Activated T-helper 17 cell treated with anti-CD3 and anti-CD28 coated beads, Interleukin-2, amount 50 U/mL, for 72 hours (primary cell): ENCODE measurements around the gene GPC3. TPM values are rescaled to one million over a fixed set of nuclear protein-coding genes. Genes with fewer than 3 reads are reported as not detected.

Experiments
- ATAC-seq: fragments of 150-1000 bp; cut with Tn5 transposase; replicated peaks from 2 replicates; pipeline ENCODE4 v1.10.0; 2021; ENCODE audit warnings: mild to moderate bottlenecking, moderate library complexity
- H3K27ac Mint-ChIP-seq: one replicate; pipeline ENCODE4 v1.8.0; 2022; ENCODE audit warnings: mixed read lengths
- H3K27me3 Mint-ChIP-seq: one replicate; pipeline ENCODE4 v1.8.0; 2022; ENCODE audit warnings: mixed read lengths
- H3K36me3 Mint-ChIP-seq: one replicate; pipeline ENCODE4 v1.8.0; 2022; ENCODE audit warnings: low read depth, mild to moderate bottlenecking, mixed read lengths
- H3K4me1 Mint-ChIP-seq: one replicate; pipeline ENCODE4 v1.8.0; 2022; ENCODE audit warnings: mixed read lengths
- H3K4me3 Mint-ChIP-seq: one replicate; pipeline ENCODE4 v1.8.0; 2022; ENCODE audit warnings: mild to moderate bottlenecking, mixed read lengths
- H3K9me3 Mint-ChIP-seq: one replicate; pipeline ENCODE4 v1.8.0; 2022; ENCODE audit warnings: mixed read lengths
- total RNA-seq, 2 donors: library from RNA; stranded (reverse); gene quantifications; one replicate each; pipeline ENCODE4 v1.2.3, GENCODE V29; 2022

The GPC3 gene
- total RNA-seq, 2 donors from 2014 or later: 0.15 TPM; not detected in 1

- Mint-ChIP-seq H3K4me1 (no peaks in the 10 kb centered on the region), H3K4me3 (no peak overlapping the region), H3K27ac (no peak overlapping the region)
These were observed 429.5 kb downstream of the GPC3 start for GRCh38 chrX:133555782-133556458.

GRCh38 chrX:133550665-133551485 is 434.5 kb downstream of the GPC3 start:
- Mint-ChIP-seq H3K4me1 (no peaks in the 10 kb centered on the region), H3K4me3 (no peak overlapping the region), H3K27me3 (no peaks in the 10 kb centered on the region), H3K9me3 (peaks cover 5% of the 10 kb centered on the region), H3K27ac (no peak overlapping the region), H3K36me3 (no peaks in the 10 kb centered on the region)
- ATAC-seq: no peak

More at GRCh38 chrX:133555782-133556458, 429.5 kb downstream of the GPC3 start:
- Mint-ChIP-seq H3K36me3 (no peaks in the 10 kb centered on the region), H3K9me3 (peaks cover 5% of the 10 kb centered on the region), H3K27me3 (no peaks in the 10 kb centered on the region)
- ATAC-seq: no peak

GRCh38 chrX:133549295-133549933 is 436.0 kb downstream of the GPC3 start:
- Mint-ChIP-seq H3K36me3 (no peaks in the 10 kb centered on the region), H3K4me3 (no peak overlapping the region), H3K27ac (no peak overlapping the region), H3K27me3 (no peaks in the 10 kb centered on the region), H3K4me1 (no peaks in the 10 kb centered on the region), H3K9me3 (no peaks in the 10 kb centered on the region)
- ATAC-seq: no peak

GRCh38 chrX:133546441-133546840 is 439.0 kb downstream of the GPC3 start:
- Mint-ChIP-seq H3K27me3 (no peaks in the 10 kb centered on the region), H3K4me1 (no peaks in the 10 kb centered on the region), H3K27ac (no peak overlapping the region), H3K9me3 (no peaks in the 10 kb centered on the region), H3K36me3 (no peaks in the 10 kb centered on the region), H3K4me3 (no peak overlapping the region)
- no peak for ATAC-seq

- H3K36me3 Mint-ChIP-seq: no peaks in the 10 kb centered on the region
- H3K27me3 Mint-ChIP-seq: no peaks in the 10 kb centered on the region
- ATAC-seq: no peak
- H3K27ac Mint-ChIP-seq: no peak overlapping the region
- H3K4me1 Mint-ChIP-seq: no peaks in the 10 kb centered on the region
- no peaks in the 10 kb centered on the region for H3K9me3 Mint-ChIP-seq
- H3K4me3 Mint-ChIP-seq: no peak overlapping the region
These were observed 440.6 kb downstream of the GPC3 start for GRCh38 chrX:133544778-133545177.

GRCh38 chrX:133544115-133544514 is 441.3 kb downstream of the GPC3 start:
- Mint-ChIP-seq H3K36me3 (no peaks in the 10 kb centered on the region), H3K4me1 (no peaks in the 10 kb centered on the region), H3K9me3 (no peaks in the 10 kb centered on the region), H3K4me3 (no peak overlapping the region), H3K27me3 (no peaks in the 10 kb centered on the region), H3K27ac (no peak overlapping the region)
- ATAC-seq: no peak

- Mint-ChIP-seq H3K27me3 (no peaks in the 10 kb centered on the region), H3K9me3 (no peaks in the 10 kb centered on the region), H3K36me3 (no peaks in the 10 kb centered on the region), H3K4me1 (no peaks in the 10 kb centered on the region), H3K27ac (no peak overlapping the region), H3K4me3 (no peak overlapping the region)
- no peak for ATAC-seq
These were observed 441.7 kb downstream of the GPC3 start for GRCh38 chrX:133543654-133544053.

- Mint-ChIP-seq H3K27ac (no peak overlapping the region), H3K36me3 (no peaks in the 10 kb centered on the region), H3K9me3 (no peaks in the 10 kb centered on the region), H3K4me1 (no peaks in the 10 kb centered on the region), H3K27me3 (no peaks in the 10 kb centered on the region), H3K4me3 (no peak overlapping the region)
- ATAC-seq: no peak
These were observed 442.9 kb downstream of the GPC3 start for GRCh38 chrX:133542476-133542875.

GRCh38 chrX:133541021-133541420 is 444.4 kb downstream of the GPC3 start:
- no peak for ATAC-seq
- Mint-ChIP-seq H3K4me1 (no peaks in the 10 kb centered on the region), H3K27me3 (no peaks in the 10 kb centered on the region), H3K4me3 (no peak overlapping the region), H3K9me3 (no peaks in the 10 kb centered on the region), H3K27ac (no peak overlapping the region), H3K36me3 (no peaks in the 10 kb centered on the region)

- Mint-ChIP-seq H3K4me1 (no peaks in the 10 kb centered on the region), H3K27ac (no peak overlapping the region), H3K4me3 (no peak overlapping the region), H3K9me3 (no peaks in the 10 kb centered on the region), H3K36me3 (no peaks in the 10 kb centered on the region), H3K27me3 (no peaks in the 10 kb centered on the region)
- no peak for ATAC-seq
These were observed 447.2 kb downstream of the GPC3 start for GRCh38 chrX:133538148-133538547.

- no peak overlapping the region for H3K27ac Mint-ChIP-seq
- ATAC-seq: no peak
- no peaks in the 10 kb centered on the region for H3K27me3 Mint-ChIP-seq
- no peaks in the 10 kb centered on the region for H3K9me3 Mint-ChIP-seq
- no peaks in the 10 kb centered on the region for H3K4me1 Mint-ChIP-seq
- no peak overlapping the region for H3K4me3 Mint-ChIP-seq
- H3K36me3 Mint-ChIP-seq: no peaks in the 10 kb centered on the region
These were observed 448.3 kb downstream of the GPC3 start for GRCh38 chrX:133537142-133537541.

GRCh38 chrX:133535066-133535465 is 450.3 kb downstream of the GPC3 start:
- H3K27ac Mint-ChIP-seq: no peak overlapping the region
- H3K9me3 Mint-ChIP-seq: no peaks in the 10 kb centered on the region
- H3K27me3 Mint-ChIP-seq: no peaks in the 10 kb centered on the region
- H3K36me3 Mint-ChIP-seq: no peaks in the 10 kb centered on the region
- no peak overlapping the region for H3K4me3 Mint-ChIP-seq
- ATAC-seq: no peak
- no peaks in the 10 kb centered on the region for H3K4me1 Mint-ChIP-seq

GRCh38 chrX:133534172-133534571 is 451.2 kb downstream of the GPC3 start:
- H3K4me1 Mint-ChIP-seq: no peaks in the 10 kb centered on the region
- H3K27ac Mint-ChIP-seq: no peak overlapping the region
- ATAC-seq: no peak
- H3K4me3 Mint-ChIP-seq: no peak overlapping the region
- H3K27me3 Mint-ChIP-seq: no peaks in the 10 kb centered on the region
- no peaks in the 10 kb centered on the region for H3K36me3 Mint-ChIP-seq
- no peaks in the 10 kb centered on the region for H3K9me3 Mint-ChIP-seq

- Mint-ChIP-seq H3K4me3 (no peak overlapping the region), H3K4me1 (no peaks in the 10 kb centered on the region), H3K27ac (no peak overlapping the region), H3K27me3 (no peaks in the 10 kb centered on the region), H3K9me3 (no peaks in the 10 kb centered on the region), H3K36me3 (no peaks in the 10 kb centered on the region)
- no peak for ATAC-seq
These were observed 452.1 kb downstream of the GPC3 start for GRCh38 chrX:133533249-133533648.

- ATAC-seq: no peak
These were observed 454.4 kb downstream of the GPC3 start for GRCh38 chrX:133530960-133531359.

More at GRCh38 chrX:133530960-133531359, 454.4 kb downstream of the GPC3 start:
- H3K4me1 Mint-ChIP-seq: no peaks in the 10 kb centered on the region
- H3K27ac Mint-ChIP-seq: no peak overlapping the region
- no peak overlapping the region for H3K4me3 Mint-ChIP-seq
- H3K9me3 Mint-ChIP-seq: no peaks in the 10 kb centered on the region
- H3K27me3 Mint-ChIP-seq: no peaks in the 10 kb centered on the region
- no peaks in the 10 kb centered on the region for H3K36me3 Mint-ChIP-seq
